ENCODE measurements around the gene TMEM200B.
"Not testable (repeated sequence)": the region's sequence is repeated elsewhere in the genome, so short reads cannot be mapped to it uniquely, and the experiment has no call there.

Gene TMEM200B

GRCh38 chr1:29133861-29134694, 10.4 kb upstream of the TMEM200B start:
- DNase-seq: no peak

GRCh38 chr1:29131056-29131455, 7.4 kb upstream of the TMEM200B start:
- not testable (repeated sequence) for DNase-seq

DNA sequence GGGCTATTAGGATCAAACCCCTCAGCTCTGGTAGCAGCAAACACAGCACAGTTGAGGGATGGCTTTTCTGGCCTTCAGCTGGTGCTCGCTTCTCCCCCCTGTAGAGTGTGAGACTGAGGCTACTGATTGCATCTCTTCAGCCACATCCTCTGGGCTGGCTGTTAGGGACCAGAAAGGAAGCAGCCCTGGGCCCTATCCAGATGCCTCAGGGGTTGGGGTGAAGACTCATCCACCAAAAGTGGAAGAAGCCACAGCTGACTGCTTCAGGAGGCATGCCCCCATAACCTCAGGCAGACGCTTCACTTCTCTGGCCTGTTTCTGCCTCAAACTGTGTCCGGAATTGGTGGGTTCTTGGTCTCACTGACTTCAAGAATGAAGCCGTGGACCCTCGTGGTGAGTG, 6.2 kb upstream of the TMEM200B start:
- no peak for DNase-seq

DNA sequence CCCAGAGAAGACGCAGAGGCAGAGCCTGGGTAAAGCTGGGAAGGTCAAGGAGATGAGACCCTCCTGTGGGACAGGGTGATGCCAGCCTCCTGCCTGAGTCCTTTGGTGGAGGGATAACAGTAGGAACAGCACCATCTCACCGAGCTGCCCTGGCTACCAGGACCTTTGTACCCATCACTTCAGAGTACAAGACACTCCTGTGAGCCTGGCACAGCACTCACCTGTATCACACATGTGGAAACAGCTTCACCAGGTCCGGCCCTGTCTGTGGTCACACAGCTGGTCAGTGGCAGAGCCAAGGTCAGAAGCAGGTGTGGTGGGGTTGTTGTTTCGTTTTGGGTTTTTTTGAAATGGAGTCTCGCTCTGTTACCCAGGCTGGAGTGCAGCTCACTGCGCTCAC, 5.0 kb upstream of the TMEM200B start:
- no peak for DNase-seq

GRCh38 chr1:29126198-29126597, 2.5 kb upstream of the TMEM200B start:
- DNase-seq: no peak

- no peak for DNase-seq
Measured at GRCh38 chr1:29125788-29126187, 2.1 kb upstream of the TMEM200B start.

GRCh38 chr1:29125237-29125641, 1.5 kb upstream of the TMEM200B start:
- no peak for DNase-seq

GRCh38 chr1:29124366-29125236, 898 bp upstream of the TMEM200B start:
- peak; percentile 84 for DNase-seq

DNA sequence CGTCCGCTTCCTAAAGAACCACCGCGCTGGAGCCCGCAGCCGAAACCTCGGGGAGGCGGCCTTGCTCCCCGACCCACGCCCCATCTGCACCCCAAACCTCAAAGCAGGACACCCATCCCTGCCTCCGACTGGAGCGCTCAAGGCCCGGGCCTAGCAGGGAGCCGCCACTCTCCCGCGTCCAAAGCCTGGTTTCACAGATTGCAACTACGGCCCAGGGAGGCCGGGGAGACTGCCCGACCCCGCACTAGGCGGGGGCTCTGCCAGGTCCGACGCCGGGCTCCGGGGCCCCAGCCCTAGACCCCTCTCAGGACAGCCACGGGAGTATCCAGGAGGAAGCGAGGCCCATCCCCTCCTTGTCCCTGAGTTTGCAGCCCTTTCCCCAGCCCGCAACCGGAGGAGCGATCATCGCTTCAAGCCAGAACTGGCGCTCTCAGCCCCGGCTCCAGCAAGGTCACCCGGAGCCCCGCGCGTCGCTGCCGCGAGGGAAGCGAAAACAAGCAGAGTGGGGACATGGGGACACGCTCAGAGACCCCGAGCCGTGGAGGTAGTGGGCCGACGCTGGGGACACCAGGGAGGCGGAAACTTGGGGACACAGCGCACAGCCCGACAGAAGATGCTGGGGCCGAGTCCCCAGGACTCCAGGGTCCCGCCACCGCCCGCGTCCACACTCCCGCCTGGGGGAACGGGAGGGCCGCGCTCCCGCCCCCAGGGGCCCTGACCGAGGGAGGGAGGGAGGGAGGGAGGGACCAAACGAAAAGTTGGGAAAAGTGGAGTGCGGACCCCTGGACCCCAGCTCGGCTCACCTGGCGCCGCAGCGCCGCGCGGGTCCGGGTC, 433 bp downstream of the TMEM200B start:
- DNase-seq: peak; percentile 47

- peak; percentile 35 for DNase-seq
Measured at GRCh38 chr1:29122682-29123052, 1.0 kb downstream of the TMEM200B start.

- DNase-seq: peak; percentile 37
Measured at GRCh38 chr1:29121936-29122681, 1.6 kb downstream of the TMEM200B start.

DNA sequence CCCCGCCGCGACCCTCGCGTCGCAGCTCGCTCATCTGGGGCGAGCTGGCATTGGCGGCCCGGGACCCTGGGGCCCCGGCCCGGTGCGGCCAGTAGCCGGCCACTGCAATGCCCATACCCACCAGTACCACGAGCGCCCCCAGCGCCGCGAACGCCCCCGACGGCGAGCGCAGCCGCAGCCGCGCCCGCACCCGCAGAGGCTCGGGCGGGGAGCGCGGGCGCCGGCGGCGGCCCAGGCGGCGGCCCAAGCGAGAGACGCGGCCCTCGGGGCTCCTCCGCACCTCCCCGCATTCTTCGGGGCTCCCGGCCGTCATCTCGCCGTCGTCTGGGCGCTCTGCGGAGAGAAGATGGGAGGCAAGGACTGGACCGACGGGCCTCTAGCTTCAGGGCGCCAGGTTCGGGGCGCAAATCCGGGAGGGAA, 2.2 kb downstream of the TMEM200B start:
- DNase-seq: peak; percentile 23

- peak; percentile 83 for DNase-seq
Measured at GRCh38 chr1:29120947-29121485, 2.7 kb downstream of the TMEM200B start.

DNA sequence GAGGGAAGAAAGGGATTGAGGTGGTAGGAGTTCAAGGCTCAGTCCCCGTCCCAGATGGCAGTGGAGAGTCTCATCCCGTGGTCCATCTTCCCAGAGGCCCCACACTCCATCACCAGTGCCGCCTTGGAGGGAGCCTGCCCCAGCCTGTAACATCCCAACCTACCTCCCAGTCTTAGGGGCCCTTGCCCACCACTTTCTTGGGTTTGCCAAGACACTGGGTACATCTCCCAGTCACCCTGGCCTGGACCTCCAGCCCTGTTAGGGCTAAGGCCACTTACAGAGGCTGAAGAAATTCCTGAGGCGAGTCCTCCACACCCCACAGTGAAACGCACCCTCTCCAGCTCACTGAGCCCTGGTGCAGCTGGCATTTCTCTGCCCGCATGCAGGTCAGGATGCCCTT, 3.3 kb downstream of the TMEM200B start:
- DNase-seq: no peak

GRCh38 chr1:29119121-29119929, 4.4 kb downstream of the TMEM200B start:
- no peak for DNase-seq

DNA sequence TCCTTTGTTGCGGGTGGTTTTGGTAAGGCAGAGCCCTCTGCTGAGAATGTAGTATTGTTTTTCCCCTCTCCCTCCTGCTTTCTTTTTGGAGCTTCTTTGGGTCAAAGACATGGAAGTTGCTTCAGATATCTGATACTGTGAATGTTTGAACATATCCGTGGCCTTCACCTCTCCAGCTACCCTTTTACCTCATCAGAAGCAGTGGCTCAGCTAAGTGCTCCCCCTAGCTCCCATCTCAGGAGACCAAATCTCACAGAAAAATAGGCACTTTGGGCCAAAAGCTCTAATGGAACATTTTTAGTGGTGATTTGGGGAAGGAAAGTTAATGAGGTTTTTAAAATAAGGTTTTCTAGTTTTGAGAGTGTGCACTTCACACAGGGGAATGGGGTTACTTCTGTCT, 6.3 kb downstream of the TMEM200B start:
- no peak for DNase-seq

GRCh38 chr1:29114654-29115053, 9.0 kb downstream of the TMEM200B start:
- no peak for DNase-seq

DNA sequence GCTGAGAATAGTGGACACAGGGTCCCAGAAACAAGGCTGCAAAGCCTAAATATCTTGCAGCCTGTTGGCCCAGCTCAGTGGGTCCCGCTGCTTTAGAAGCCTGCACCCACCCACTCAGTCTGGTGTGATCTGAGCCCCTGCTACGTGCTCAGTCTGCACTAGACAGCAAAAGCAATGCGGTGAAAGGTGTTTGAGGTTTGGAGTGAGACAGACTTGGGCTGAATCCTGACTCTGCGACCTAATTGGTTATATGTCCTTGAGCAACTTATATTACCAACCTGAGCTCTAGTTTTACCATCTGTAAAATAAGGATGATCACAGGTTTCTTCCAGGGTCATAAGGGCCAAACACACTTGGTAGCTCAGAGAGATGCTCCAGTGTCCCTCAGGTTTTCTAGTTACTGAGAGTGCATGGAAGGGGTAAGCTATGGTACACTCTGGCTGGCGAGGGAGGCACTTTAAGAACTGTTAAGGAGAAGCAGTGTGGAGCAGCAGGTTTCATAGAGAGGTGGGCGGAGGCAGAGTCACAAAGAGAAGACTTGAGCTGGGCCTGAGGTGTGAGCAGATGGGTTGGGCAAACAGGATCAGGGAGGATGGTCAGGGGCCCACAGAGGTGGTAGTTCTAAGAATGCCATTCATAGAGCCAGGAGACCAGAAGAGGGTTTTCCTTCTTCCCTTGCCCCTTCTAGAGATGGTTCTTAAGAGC, 10.1 kb downstream of the TMEM200B start:
- no peak for DNase-seq

GRCh38 chr1:29112705-29113412, 10.8 kb downstream of the TMEM200B start:
- no peak for DNase-seq

DNA sequence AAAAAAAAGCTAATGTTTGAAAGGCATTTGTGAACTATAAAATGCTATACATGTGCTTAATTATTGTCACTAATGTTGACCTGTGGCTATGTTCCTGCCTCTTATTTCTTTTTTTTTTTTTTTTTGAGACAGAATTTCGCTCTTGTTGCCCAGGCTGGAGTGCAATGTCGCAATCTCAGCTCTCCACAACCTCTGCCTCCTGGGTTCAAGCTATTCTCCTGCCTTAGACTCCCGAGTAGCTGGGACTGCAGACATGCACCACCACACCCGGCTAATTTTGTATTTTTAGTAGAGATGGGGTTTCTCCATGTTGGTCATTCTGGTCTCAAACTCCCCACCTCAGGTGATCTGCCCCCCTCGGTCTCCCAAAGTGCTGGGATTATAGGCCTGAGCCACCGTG, 15.7 kb downstream of the TMEM200B start:
- not testable (repeated sequence) for DNase-seq

All from stimulated activated CD4-positive, alpha-beta T cell treated with anti-CD3 and anti-CD28 coated beads, Interleukin-15, amount 100 ng/mL, for 24 hours (primary cell).